Dedifferentiated amniotic fluid mesenchymal stem cell (primary cell): ENCODE measurements around the gene NCR2.

Experiments
- DNase-seq: peaks from one replicate; pipeline ENCODE4 v3.0.0-alpha.2; 2016; ENCODE audit errors: extremely low spot score

NCR2 gene

GRCh38 chr6:41331401-41332150 is 3.8 kb upstream of the NCR2 start:
- DNase-seq: no peak

GRCh38 chr6:41332241-41332640 is 3.2 kb upstream of the NCR2 start:
- DNase-seq: no peak

GRCh38 chr6:41332842-41333736 is 2.3 kb upstream of the NCR2 start:
- DNase-seq: no peak

- no peak for DNase-seq
These were observed 847 bp upstream of the NCR2 start for GRCh38 chr6:41334482-41335040.

DNA sequence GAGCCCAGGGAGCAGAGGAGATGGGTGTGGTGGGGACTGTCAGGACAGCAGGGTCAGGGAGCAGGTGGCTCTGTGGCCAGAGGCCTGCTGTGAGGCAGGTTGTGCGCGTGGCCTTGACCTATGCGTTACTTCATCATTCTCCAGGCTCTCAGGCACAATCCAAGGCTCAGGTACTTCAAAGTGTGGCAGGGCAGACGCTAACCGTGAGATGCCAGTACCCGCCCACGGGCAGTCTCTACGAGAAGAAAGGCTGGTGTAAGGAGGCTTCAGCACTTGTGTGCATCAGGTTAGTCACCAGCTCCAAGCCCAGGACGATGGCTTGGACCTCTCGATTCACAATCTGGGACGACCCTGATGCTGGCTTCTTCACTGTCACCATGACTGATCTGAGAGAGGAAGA is 535 bp downstream of the NCR2 start:
- no peak for DNase-seq

GRCh38 chr6:41336824-41337223 is 1.4 kb downstream of the NCR2 start:
- DNase-seq: no peak

DNA sequence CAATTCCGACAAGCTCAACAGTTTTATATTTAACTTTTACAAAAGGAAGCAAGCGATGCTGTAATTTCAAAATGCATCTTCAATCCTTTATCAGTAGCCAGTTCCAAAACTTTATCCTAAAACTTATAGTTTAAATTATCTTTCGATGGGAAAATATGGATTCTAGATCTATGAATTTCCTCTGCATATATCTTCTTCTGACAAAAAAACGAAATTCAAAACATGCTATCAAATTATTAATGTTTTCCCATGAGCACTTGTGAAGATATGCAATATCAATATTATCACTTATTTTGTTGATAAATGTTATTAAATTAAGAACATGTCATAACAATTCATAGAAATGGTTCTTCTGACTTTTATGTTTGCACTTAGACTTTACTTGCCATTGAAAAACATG is 2.3 kb downstream of the NCR2 start:
- DNase-seq: no peak

GRCh38 chr6:41338659-41339058 is 3.3 kb downstream of the NCR2 start:
- DNase-seq: no peak

DNA sequence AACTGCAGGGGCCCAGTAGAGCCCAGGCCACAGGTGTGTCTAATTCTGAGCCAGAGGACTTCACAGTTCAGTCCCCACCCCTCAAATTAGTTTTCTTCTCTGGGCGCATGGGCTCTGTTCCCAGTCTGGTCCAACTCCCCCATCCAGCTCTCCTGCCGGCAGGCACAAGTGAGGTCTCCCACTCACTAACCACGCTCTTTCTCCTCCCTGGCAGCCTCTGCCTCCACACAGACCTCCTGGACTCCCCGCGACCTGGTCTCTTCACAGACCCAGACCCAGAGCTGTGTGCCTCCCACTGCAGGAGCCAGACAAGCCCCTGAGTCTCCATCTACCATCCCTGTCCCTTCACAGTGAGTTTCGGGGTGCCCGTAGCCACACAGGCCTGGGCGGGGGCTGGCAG is 6.2 kb downstream of the NCR2 start:
- DNase-seq: no peak

DNA sequence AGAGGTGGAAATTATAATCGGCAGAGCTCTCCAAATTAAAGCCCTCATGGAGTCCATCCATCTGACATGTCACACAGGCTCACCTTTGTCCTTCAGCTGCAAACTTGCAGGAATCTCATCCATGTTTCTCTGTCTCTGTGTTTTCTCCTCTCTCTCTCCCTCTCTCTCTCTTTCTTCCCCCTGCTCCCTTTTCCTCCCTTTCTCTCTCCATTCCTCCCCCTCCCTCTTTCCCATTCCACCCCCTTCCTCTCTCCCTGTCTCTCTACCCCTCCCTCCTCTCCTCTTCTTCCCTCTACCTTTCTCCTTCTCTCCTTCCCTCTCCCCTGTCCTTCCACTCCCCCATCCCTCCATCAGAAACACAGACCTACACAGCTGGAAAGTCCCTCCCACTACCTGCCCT is 6.8 kb downstream of the NCR2 start:
- DNase-seq: no peak

DNA sequence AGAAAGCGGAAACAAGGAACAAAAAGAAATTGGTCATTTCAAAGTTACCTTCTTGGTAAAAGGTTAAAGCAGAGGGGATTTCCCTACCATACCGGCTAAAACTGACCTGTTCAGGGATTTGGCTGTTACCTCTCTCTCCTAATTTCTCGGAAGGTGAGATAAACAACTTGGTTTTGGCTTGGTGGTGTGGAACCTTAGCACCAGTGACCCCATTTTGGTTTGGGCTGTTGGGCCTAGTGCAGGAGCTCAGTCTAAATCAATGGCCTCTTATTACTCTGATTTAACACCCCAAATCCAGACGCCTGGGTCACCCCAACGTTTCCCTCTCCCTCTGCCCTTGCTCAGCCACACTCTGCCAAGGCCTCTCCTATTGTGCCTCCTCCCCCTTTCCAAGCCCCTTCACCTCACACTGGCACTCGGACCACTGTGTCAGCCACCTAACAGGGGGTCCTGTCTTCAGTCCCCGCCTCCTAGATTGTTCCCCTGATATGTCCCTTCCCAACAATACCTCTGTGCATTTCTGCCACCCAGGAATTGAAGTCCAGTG is 8.3 kb downstream of the NCR2 start:
- no peak for DNase-seq

- DNase-seq: no peak
These were observed 9.5 kb downstream of the NCR2 start for GRCh38 chr6:41344876-41345275.

DNA sequence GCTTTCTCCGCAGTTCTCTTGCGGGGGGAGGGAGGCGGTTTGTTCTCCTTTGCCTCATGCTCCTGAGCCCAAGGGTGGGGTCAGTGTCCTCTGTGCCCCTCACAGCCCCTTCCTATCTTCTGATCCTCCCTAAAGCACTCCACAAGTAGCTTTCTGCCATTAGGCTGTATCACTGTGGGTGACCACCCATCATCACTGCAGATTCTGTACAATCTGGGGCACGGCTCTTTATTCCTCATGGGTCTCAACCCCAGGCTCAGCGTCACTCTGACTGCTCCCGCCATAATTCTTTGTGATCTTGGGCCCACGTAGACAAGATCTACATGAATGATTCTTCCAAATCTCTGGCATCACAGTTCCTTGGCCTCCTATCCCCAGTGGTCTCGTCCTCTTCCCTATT is 10.5 kb downstream of the NCR2 start:
- DNase-seq: no peak

GRCh38 chr6:41346441-41346840 is 11.0 kb downstream of the NCR2 start:
- no peak for DNase-seq

DNA sequence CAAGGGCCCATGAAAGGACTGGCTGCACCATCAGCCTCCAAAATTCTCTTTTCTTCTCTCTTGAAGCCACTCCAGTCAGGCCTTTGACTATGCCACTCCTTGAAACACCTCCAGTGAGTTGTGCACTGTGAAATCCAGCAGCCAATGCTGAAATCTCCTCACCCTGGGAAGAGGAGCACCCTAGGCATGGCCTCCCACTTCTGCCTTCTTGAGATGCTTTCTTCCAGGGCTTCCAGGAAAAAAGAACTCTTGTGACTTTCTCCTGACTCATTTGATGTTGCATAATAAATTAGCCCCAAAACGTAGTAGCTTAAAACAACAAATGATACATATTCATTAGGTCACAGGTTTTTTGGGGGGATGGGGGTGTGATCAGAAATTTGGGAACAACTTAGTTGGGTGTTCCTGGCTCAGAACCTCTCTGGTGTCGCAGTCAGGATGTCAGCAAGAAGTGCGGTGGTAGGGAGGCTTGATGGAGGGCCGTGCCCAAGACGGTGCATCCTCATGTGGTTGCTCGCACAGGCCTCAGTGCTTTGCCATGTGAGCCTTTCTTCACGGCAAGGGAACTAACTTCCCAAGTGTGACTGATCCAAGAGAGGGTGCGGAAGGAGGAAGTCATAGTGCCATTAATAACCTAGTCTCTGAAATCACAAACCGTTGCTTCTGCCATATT is 12.1 kb downstream of the NCR2 start:
- DNase-seq: no peak

- no peak for DNase-seq
These were observed 13.5 kb downstream of the NCR2 start for GRCh38 chr6:41348934-41349333.

- DNase-seq: no peak
These were observed 17.0 kb downstream of the NCR2 start for GRCh38 chr6:41352396-41352795.

GRCh38 chr6:41352907-41353306 is 17.5 kb downstream of the NCR2 start:
- DNase-seq: no peak

DNA sequence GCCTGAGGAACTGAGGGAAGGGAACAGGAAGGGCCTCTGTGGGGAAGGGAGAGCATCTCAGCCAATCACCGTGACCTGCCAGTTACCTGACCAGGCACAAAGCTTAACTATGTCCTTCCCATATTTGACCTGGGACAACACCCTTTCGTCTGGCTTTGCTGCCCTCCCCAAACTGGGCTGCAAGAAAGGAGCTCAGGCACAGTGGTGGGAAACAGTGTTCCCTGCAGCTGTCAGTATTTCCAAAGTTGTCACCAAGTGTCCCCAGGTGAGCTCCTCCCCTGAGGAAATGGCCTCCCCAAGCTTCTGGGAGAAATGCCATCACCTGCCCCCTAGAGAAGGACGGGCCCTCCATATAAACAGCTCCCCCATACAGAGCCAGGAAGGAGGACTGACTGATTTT is 17.9 kb downstream of the NCR2 start:
- DNase-seq: no peak

GRCh38 chr6:41355952-41356351 is 20.5 kb downstream of the NCR2 start:
- DNase-seq: no peak

GRCh38 chr6:41356825-41357224 is 21.4 kb downstream of the NCR2 start:
- DNase-seq: no peak

- no peak for DNase-seq
These were observed 23.1 kb downstream of the NCR2 start for GRCh38 chr6:41358503-41358902.
